Measurements from ENCODE around the gene CPED1.
A peak's percentile ranks its signal among the peaks of the same experiment; 100 is the strongest.
"Not testable (repeated sequence)": the region's sequence is repeated elsewhere in the genome, so short reads cannot be mapped to it uniquely, and the experiment has no call there.

CPED1 gene

DNA sequence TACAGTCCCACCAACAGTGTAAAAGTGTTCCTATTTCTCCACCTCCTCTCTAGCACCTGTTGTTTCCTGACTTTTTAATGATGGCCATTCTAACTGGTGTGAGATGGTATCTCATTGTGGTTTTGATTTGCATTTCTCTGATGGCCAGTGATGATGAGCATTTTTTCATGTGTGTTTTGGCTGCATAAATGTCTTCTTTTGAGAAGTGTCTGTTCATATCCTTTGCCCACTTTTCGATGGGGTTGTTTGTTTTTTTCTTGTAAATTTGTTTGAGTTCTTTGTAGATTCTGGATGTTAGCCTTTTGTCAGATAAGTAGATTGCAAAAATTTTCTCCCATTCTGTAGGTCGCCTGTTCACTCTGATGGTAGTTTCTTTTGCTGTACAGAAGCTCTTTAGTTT is 79.2 kb downstream of the CPED1 start:
- H3K18ac ChIP-seq (ENCODE audit: low read depth in 1 of 2, low read length in 2 of 2); H2BK12ac ChIP-seq (ENCODE audit: low read length in 2 of 2); H3K27me3 ChIP-seq (ENCODE audit: control insufficient read depth in 1 of 2, insufficient read depth in 1 of 2, low read length in 2 of 2); H3K79me1 ChIP-seq (replicated peaks; ENCODE audit: low read length, poor library complexity, severe bottlenecking); H4K8ac ChIP-seq (ENCODE audit: low read length); H2BK5ac ChIP-seq (ENCODE audit: low read depth, low read length, poor library complexity, severe bottlenecking); H3K27ac ChIP-seq (ENCODE audit: low read length, poor library complexity, severe bottlenecking); H2BK15ac ChIP-seq (ENCODE audit: low read depth, poor library complexity, severe bottlenecking); H2AK5ac ChIP-seq (ENCODE audit: low read length, severe bottlenecking); H3K4me2 ChIP-seq (ENCODE audit: low read length, poor library complexity, severe bottlenecking); H3K4me1 ChIP-seq (ENCODE audit: control insufficient read depth, insufficient read depth, low read depth, low read length); H3K9ac ChIP-seq (ENCODE audit: low read length); H2AFZ ChIP-seq (ENCODE audit: low read depth, low read length); H3K4me3 ChIP-seq (ENCODE audit: insufficient read depth in 1 of 2, low read depth in 1 of 2, low read length in 2 of 2); H3K14ac ChIP-seq (ENCODE audit: low read length in 2 of 2); H3K23ac ChIP-seq (ENCODE audit: low read length in 2 of 2); H2BK120ac ChIP-seq (ENCODE audit: low read depth, low read length); DNase-seq; H3K9me3 ChIP-seq (ENCODE audit: control insufficient read depth, low read length); H3K4ac ChIP-seq (ENCODE audit: low read depth in 1 of 2, low read length in 2 of 2); H4K91ac ChIP-seq (ENCODE audit: low read length); H3K36me3 ChIP-seq (ENCODE audit: control insufficient read depth in 1 of 2, insufficient read depth in 2 of 2, low read depth in 1 of 2, low read length in 2 of 2): not testable (repeated sequence)
- 100% methylated on average over 2 of the region's 2 CpGs for WGBS

DNA sequence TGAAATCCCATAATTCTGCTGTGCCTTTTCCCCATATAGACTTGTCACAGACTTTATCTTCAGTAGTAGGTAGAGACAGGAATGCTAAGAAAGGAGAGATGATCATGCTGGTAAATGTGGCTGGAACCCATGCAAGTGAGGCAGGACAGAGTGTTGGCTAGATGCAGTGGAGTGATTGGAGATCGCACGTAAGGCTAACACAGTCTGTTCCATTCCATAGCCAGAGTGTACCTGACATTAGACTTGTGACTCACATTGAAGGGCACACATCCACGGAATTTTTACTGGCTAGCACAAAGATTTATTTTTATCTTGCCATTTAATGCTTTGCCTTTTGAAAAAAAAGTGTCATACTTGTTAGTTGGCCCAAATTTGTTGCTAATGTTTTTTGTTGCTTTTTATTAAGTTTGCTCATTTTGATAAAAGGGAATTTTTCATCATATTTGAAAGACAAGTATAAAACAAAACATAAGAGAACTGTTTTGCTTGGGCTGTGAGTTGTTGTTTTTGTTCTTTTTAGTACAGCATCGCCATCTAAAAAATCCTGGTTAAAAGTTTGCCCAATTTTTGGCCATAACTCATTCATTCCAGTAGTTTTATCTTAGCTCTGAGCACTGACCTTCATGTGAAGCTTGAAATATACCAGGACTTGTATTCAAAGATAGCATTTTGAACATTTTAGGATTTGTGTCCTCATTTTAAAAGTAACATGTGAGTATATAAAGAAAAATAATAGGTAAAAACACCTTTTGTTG is 81.0 kb downstream of the CPED1 start:
- DNase-seq, result no peak
- H3K4me1 ChIP-seq (ENCODE audit: control insufficient read depth, insufficient read depth, low read depth, low read length), result no peaks in the 10 kb centered on the region
- H2BK120ac ChIP-seq (ENCODE audit: low read depth, low read length), result no peak overlapping the region
- no peak overlapping the region for H2AK5ac ChIP-seq (ENCODE audit: low read length, severe bottlenecking)
- no peak overlapping the region for H2AFZ ChIP-seq (ENCODE audit: low read depth, low read length)
- no peaks in the 10 kb centered on the region for H3K27me3 ChIP-seq (ENCODE audit: control insufficient read depth in 1 of 2, insufficient read depth in 1 of 2, low read length in 2 of 2)
- H3K4ac ChIP-seq (ENCODE audit: low read depth in 1 of 2, low read length in 2 of 2), result no peak overlapping the region
- H4K91ac ChIP-seq (ENCODE audit: low read length), result no peak overlapping the region
- 90% methylated on average over 2 of the region's 4 CpGs for WGBS
- H3K4me3 ChIP-seq (ENCODE audit: insufficient read depth in 1 of 2, low read depth in 1 of 2, low read length in 2 of 2), result no peak overlapping the region
- no peak overlapping the region for H2BK5ac ChIP-seq (ENCODE audit: low read depth, low read length, poor library complexity, severe bottlenecking)
- no peaks in the 10 kb centered on the region for H3K9me3 ChIP-seq (ENCODE audit: control insufficient read depth, low read length)
- no peaks in the 10 kb centered on the region for H3K79me1 ChIP-seq (replicated peaks; ENCODE audit: low read length, poor library complexity, severe bottlenecking)
- H2BK15ac ChIP-seq (ENCODE audit: low read depth, poor library complexity, severe bottlenecking), result no peak overlapping the region
- H3K27ac ChIP-seq (ENCODE audit: low read length, poor library complexity, severe bottlenecking), result no peak overlapping the region
- peaks cover 0 to 5% of the 10 kb centered on the region in 2 experiments for H3K36me3 ChIP-seq (ENCODE audit: control insufficient read depth in 1 of 2, insufficient read depth in 2 of 2, low read depth in 1 of 2, low read length in 2 of 2)
- no peak overlapping the region for H4K8ac ChIP-seq (ENCODE audit: low read length)
- no peak overlapping the region for H3K14ac ChIP-seq (ENCODE audit: low read length in 2 of 2)
- H2BK12ac ChIP-seq (ENCODE audit: low read length in 2 of 2), result peak overlapping the region in 1 of 2 experiments; percentile 88
- no peak overlapping the region for H3K23ac ChIP-seq (ENCODE audit: low read length in 2 of 2)
- H3K9ac ChIP-seq (ENCODE audit: low read length), result no peak overlapping the region
- no peak overlapping the region for H3K18ac ChIP-seq (ENCODE audit: low read depth in 1 of 2, low read length in 2 of 2)
- no peak overlapping the region for H3K4me2 ChIP-seq (ENCODE audit: low read length, poor library complexity, severe bottlenecking)

DNA sequence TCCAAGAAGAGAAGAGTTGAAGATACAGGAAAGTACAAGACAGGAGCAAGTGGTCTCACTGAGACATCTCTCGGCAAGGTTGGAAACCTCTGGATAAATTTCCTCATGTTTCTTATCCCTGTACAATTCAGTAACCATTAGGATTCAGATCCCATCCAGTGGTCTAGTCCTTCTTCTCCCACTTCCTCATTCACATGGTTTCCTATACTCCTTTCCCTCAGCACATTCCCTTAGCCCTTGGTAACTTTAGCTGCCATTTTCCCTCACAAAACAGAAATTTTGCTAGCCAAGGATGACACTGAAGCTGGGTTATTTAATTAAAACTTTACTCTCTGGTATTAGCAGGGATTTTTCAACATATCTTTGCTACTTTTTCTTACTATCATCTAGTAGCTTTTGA is 82.6 kb downstream of the CPED1 start:
- Histone ChIP-seq H3K27ac (ENCODE audit: low read length, poor library complexity, severe bottlenecking) (no peak overlapping the region), H3K27me3 (ENCODE audit: control insufficient read depth in 1 of 2, insufficient read depth in 1 of 2, low read length in 2 of 2) (no peaks in the 10 kb centered on the region), H3K14ac (ENCODE audit: low read length in 2 of 2) (no peak overlapping the region), H2BK5ac (ENCODE audit: low read depth, low read length, poor library complexity, severe bottlenecking) (no peak overlapping the region), H3K36me3 (ENCODE audit: control insufficient read depth in 1 of 2, insufficient read depth in 2 of 2, low read depth in 1 of 2, low read length in 2 of 2) (peaks cover 0 to 5% of the 10 kb centered on the region in 2 experiments), H2AK5ac (ENCODE audit: low read length, severe bottlenecking) (no peak overlapping the region), H2BK120ac (ENCODE audit: low read depth, low read length) (no peak overlapping the region), H3K79me1 (replicated peaks; ENCODE audit: low read length, poor library complexity, severe bottlenecking) (no peaks in the 10 kb centered on the region), H2BK15ac (ENCODE audit: low read depth, poor library complexity, severe bottlenecking) (no peak overlapping the region), H3K4me3 (ENCODE audit: insufficient read depth in 1 of 2, low read depth in 1 of 2, low read length in 2 of 2) (no peak overlapping the region), H4K8ac (ENCODE audit: low read length) (no peak overlapping the region), H3K18ac (ENCODE audit: low read depth in 1 of 2, low read length in 2 of 2) (no peak overlapping the region), H2AFZ (ENCODE audit: low read depth, low read length) (no peak overlapping the region), H3K23ac (ENCODE audit: low read length in 2 of 2) (no peak overlapping the region), H3K4me2 (ENCODE audit: low read length, poor library complexity, severe bottlenecking) (no peak overlapping the region), H3K4ac (ENCODE audit: low read depth in 1 of 2, low read length in 2 of 2) (no peak overlapping the region), H2BK12ac (ENCODE audit: low read length in 2 of 2) (no peak overlapping the region), H4K91ac (ENCODE audit: low read length) (no peak overlapping the region), H3K9me3 (ENCODE audit: control insufficient read depth, low read length) (no peaks in the 10 kb centered on the region), H3K9ac (ENCODE audit: low read length) (no peak overlapping the region), H3K4me1 (ENCODE audit: control insufficient read depth, insufficient read depth, low read depth, low read length) (no peaks in the 10 kb centered on the region)
- WGBS, result 100% methylated on average over 1 of the region's 1 CpG
- DNase-seq, result no peak

DNA sequence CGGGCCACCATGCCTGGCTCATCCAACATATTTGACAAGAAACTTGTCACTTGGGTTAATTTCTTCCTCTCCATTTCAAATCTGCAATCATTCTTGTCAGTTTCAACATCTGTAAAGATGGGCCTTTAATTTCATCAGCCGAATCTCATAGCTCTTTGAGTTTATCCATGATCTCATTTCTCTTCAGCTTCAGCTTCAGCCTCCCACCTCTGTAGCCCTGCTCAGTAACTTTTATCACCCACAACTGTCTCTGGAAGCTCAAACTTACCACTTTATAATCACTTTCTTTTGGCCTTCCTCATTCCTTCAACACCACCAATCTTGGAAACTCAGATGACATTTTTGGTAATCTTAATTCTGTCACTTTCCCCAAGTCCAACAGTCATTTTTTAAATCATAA is 83.2 kb downstream of the CPED1 start:
- H3K79me1 ChIP-seq (replicated peaks; ENCODE audit: low read length, poor library complexity, severe bottlenecking), result no peaks in the 10 kb centered on the region
- 73% methylated on average over 2 of the region's 2 CpGs for WGBS
- H4K91ac ChIP-seq (ENCODE audit: low read length), result no peak overlapping the region
- no peak overlapping the region for H3K9ac ChIP-seq (ENCODE audit: low read length)
- no peak overlapping the region for H3K18ac ChIP-seq (ENCODE audit: low read depth in 1 of 2, low read length in 2 of 2)
- no peak overlapping the region for H2BK5ac ChIP-seq (ENCODE audit: low read depth, low read length, poor library complexity, severe bottlenecking)
- no peak overlapping the region for H2BK12ac ChIP-seq (ENCODE audit: low read length in 2 of 2)
- no peak overlapping the region for H3K14ac ChIP-seq (ENCODE audit: low read length in 2 of 2)
- H3K27ac ChIP-seq (ENCODE audit: low read length, poor library complexity, severe bottlenecking), result no peak overlapping the region
- DNase-seq, result no peak
- H2AK5ac ChIP-seq (ENCODE audit: low read length, severe bottlenecking), result no peak overlapping the region
- H2BK15ac ChIP-seq (ENCODE audit: low read depth, poor library complexity, severe bottlenecking), result no peak overlapping the region
- no peak overlapping the region for H3K23ac ChIP-seq (ENCODE audit: low read length in 2 of 2)
- H4K8ac ChIP-seq (ENCODE audit: low read length), result no peak overlapping the region
- peaks cover 0 to 2% of the 10 kb centered on the region in 2 experiments for H3K36me3 ChIP-seq (ENCODE audit: control insufficient read depth in 1 of 2, insufficient read depth in 2 of 2, low read depth in 1 of 2, low read length in 2 of 2)
- H3K4me3 ChIP-seq (ENCODE audit: insufficient read depth in 1 of 2, low read depth in 1 of 2, low read length in 2 of 2), result no peak overlapping the region
- no peak overlapping the region for H3K4ac ChIP-seq (ENCODE audit: low read depth in 1 of 2, low read length in 2 of 2)
- H3K9me3 ChIP-seq (ENCODE audit: control insufficient read depth, low read length), result no peaks in the 10 kb centered on the region
- H2AFZ ChIP-seq (ENCODE audit: low read depth, low read length), result no peak overlapping the region
- H2BK120ac ChIP-seq (ENCODE audit: low read depth, low read length), result no peak overlapping the region
- no peaks in the 10 kb centered on the region for H3K27me3 ChIP-seq (ENCODE audit: control insufficient read depth in 1 of 2, insufficient read depth in 1 of 2, low read length in 2 of 2)
- no peak overlapping the region for H3K4me2 ChIP-seq (ENCODE audit: low read length, poor library complexity, severe bottlenecking)
- no peaks in the 10 kb centered on the region for H3K4me1 ChIP-seq (ENCODE audit: control insufficient read depth, insufficient read depth, low read depth, low read length)

All from mesenchymal stem cell (in vitro differentiated cells and primary cell).